ENCODE measurements around the gene TMED8.
"Not testable (repeated sequence)": the region's sequence is repeated elsewhere in the genome, so short reads cannot be mapped to it uniquely, and the experiment has no call there.

The TMED8 gene, protein sequence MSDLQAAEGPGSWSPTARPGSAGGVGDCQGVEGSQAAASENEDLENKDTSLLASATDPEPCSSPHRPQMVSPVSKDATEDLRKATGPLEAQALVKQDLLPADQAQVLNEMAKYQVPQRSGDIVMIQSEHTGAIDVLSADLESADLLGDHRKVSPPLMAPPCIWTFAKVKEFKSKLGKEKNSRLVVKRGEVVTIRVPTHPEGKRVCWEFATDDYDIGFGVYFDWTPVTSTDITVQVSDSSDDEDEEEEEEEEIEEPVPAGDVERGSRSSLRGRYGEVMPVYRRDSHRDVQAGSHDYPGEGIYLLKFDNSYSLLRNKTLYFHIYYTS

GRCh38 chr14:77376771-77377501, at the start of gene TMED8, which contains the start of gene SAMD15:
TSS of gene TMED8 (minus strand) at chr14:77377094. CDS start at chr14:77377053, 41 bp downstream.
TSS of gene SAMD15 (plus strand) at chr14:77377379. CDS start at chr14:77377419, 40 bp downstream.
- peak; percentile 92 for DNase-seq

GRCh38 chr14:77426396-77426795, 49.5 kb upstream of the TMED8 start:
- DNase-seq: no peak

DNA sequence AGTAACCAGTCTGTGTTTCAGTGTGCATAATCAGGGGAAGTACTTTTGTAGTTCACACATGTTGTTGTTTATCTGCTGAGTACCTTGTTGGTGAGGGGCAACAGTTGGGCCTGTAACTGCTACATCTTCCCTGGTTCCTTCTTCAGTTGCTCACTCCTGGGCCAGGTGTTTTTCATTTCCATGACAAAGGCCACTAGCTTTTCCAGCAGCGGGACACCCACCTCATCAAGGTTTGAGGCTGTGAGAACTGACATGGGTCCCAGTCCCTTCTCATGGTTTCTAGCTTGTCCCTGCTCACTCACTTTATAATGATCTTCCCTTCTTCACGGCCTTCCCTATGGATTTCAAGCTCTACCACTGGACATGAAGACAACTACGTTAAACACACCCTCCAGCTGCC, 48.0 kb upstream of the TMED8 start:
- DNase-seq: no peak

GRCh38 chr14:77423423-77423822, 46.5 kb upstream of the TMED8 start, which contains the start of gene NOXRED1:
TSS of gene NOXRED1 (minus strand) at chr14:77423523. CDS start at chr14:77422889, 634 bp downstream.
- DNase-seq: no peak

DNA sequence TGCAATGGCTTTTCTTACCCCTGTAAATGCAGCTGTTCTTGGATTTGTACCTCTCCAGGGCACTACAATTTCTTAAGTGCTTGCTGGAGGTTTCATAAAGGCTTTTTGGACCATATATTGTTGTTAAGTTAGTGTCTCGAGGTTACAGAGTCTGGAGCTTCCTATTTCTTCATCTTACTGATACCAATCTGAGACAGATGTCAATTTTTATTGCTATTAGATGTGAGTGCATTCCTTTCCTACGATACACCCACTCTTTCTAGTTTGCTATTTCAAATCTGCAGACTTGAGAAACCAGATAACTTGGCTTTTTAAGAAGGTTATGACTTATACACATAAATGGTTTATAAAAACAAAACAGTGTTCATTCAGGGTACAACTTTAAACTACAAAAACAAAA, 44.3 kb upstream of the TMED8 start:
- no peak for DNase-seq

DNA sequence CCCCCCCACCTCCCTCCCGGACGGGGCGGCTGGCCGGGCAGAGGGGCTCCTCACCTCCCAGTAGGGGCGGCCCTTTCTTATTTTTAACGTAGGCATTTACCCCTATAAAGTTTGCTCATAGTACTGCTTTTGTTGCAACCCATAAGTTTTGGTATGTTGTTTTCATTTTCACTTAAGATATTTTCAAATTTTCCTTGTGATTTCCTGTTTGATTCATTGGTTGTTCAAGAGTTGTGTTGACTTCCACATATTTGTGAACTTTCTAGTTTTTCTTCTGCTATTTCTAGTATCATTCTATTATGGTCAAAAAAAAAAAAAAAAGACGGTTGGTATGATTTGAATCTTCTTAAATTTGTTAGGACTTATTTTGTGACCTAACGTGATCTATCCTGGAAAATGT, 39.9 kb upstream of the TMED8 start:
- no peak for DNase-seq

GRCh38 chr14:77416098-77416497, 39.2 kb upstream of the TMED8 start:
- DNase-seq: not testable (repeated sequence)

DNA sequence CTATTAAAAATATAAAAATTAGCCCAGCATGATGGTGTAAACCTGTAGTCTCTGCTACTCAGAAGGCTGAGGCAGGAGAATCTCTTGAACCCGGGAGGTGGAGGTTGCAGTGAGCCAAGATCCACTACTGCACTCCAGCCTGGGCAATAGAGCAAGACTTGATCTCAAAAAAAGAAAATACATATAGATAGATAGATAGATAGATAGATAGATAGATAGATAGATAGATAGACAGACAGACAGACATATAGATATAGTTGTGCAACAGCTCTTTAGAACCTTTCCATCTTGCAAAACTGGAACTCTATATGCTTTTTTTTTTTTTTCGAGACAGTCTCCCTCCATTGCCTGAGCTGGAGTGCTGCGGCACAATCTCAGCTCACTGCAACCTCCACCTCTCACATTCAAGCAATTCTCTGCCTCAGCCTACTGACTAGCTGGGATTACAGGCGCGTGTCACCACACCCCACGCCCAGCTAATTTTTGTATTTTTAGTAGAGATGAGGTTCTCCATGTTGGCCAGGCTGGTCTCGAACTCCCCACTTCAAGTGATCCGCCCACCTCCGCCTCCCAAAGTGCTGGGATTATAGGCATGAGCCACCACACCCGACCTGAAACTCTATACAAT, 38.6 kb upstream of the TMED8 start:
- not testable (repeated sequence) for DNase-seq

- peak; percentile 56 for DNase-seq
Measured at GRCh38 chr14:77409131-77409533, 32.2 kb upstream of the TMED8 start.

DNA sequence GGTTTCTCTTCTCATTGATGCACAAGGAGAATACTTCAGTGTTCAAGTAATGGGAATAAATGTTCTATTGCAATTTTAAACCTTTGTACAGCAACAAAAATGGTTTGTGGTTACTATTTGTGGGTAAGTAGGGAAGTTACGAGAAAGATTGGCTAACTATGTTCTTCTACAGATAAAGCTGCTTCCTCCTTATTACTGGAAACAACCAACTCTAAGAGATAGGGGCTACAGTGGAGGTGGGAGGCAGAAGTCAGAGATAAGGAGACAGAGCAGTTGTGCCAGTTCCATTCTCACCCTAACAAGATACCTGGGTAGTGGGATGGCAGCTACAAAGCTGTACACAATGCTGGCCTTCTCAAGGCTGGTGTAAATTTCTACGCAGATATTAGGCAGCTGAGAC, 30.3 kb upstream of the TMED8 start:
- DNase-seq: no peak

DNA sequence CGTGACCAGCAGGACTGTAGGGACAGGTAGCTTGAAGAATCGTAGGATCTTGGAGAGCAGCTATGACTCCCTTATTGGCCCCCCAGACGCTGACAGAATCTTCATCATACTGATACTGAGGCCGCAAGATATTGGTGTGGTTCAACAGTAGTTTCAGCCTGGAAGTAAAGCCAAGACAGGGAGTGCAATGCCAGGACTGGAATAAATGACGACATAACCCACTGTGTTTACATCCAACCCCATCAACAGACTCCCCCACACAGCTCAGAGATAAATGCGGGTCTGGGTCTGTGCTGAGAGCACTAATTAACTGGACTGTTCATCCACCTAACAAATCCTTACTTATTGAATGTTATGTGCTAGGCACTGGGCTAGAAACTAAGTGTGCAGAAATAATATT, 29.8 kb upstream of the TMED8 start:
- no peak for DNase-seq

DNA sequence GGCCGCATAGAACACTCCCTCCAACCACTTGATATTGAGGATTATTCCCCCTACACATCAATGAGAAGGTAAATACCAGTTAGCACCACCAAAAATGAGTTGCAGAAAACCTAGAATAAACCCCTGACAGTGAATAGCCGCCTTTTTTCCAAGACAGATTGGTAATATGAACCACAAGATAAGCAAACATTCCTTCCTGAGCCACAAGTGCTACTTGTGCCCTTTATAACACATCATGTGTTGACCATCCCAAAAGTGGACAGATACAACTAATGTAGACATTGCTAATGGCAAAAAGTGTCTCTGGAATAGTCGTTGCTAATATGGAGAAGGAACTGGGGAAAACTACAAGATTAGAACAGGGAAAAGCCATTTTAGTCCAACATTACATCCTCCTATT, 29.2 kb upstream of the TMED8 start:
- DNase-seq: no peak

- peak; percentile 12 for DNase-seq
Measured at GRCh38 chr14:77403768-77404167, 26.9 kb upstream of the TMED8 start.

DNA sequence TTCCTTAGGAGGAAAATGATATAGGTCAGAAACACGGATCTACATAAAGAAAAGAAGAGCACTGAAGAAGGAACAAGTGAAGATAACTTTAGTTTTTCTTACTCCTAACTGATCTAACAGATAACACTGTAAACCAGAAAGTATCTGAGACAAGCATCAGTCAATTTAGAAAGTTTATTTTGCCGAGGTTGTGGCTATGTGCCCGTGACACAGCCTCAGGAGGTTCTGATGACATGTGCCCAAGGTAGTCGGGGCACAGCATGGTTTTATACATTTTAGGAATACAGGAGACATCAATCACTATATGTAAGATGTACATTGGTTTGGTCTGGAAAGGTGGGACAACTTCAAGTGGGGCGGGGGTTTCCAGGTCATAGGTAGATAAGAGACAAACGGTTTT, 23.3 kb upstream of the TMED8 start:
- DNase-seq: no peak

DNA sequence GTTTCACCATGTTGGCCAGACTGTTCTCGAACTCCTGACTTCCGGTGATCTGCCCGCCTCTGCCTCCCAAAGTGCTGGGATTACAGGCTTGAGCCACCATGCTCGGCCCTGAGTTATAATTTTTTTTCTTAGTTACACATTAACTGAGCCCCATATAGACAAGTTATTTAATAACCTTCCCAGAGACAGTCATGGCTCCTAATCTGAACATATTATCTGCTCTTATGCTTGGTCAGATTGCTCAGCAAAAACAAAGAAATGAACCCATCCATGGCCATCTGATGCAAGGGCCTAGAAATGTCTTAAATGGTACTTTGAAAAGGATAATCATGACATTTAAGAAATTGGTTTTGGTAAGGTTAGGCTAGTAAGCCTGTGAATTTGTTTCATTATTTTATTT, 13.3 kb upstream of the TMED8 start:
- no peak for DNase-seq

GRCh38 chr14:77378701-77379100, 1.8 kb upstream of the TMED8 start:
- no peak for DNase-seq

GRCh38 chr14:77377502-77377844, 579 bp upstream of the TMED8 start:
- DNase-seq: no peak

DNA sequence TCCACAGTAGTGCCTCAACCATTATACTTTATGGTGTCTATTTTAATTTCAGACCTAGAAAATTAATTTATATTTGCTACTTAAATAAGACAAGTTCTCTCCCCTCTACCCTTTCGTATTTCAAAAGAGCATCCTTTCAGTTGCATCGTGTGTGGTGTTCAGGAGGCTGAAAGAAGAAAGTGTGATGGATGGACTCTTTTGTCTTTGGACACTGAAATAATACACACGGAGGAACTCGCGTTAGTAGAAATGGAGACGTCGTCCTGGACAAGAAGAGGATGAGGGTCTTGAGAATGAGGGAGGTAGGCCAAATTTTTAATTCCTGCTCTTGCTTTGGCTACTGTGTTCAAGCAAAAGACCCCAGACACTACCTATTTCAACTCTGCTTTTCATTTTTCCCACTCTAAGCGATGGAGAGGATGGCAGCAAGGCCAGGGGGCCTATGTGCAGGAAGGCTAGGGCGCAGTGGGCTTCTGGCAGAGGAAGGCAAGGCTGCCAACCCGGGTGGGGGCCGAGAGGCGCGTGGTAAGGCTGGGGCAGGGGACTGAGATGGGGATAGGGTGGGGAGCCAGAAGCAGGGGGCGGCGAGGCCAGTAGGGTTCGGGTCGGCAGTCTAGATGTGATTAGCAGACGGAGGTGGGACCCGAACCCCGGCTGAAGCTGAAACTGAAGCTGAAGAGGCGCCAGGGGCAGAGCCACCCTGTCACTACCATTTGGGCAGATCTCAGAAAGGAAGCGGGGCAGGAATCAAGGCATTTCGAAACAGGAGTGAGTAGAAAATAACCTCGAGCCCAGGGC, 722 bp downstream of the TMED8 start:
- peak; percentile 68 for DNase-seq

DNA sequence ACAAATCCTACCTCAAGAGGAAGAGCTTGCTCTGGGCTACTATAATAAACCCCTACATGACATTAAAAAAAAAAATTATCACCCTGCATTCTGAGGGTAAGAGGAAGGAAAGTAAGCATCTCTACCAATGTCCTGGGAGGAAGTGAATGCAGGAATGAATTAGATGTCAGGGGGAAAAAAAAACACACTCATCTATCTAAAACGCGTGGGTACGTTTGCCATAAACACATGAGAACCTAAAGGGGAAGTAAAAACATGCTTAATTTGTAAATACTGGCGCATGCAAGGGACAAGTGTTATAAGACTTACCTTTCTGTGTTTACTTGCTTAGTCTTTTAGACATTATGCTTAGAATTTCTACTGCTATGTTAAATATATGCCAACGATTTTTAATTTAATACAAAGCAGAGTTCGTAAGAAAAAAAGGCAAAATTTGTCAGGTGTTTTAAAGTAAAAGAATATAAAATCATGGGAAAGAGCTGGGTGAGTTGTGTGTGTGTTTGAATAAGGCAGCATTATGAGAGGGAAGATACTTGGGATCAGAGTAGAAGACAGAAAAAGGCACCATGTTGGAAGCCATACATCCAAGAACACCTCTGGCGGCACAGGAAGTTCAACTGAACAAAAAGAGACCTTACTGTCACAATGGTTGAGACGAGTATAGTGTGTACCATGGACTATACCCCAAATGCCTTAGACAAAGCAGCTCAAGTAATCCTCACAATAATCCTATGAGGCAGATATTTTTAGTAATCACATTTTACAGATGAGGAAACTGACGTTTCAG, 1.5 kb downstream of the TMED8 start:
- peak; percentile 21 for DNase-seq

DNA sequence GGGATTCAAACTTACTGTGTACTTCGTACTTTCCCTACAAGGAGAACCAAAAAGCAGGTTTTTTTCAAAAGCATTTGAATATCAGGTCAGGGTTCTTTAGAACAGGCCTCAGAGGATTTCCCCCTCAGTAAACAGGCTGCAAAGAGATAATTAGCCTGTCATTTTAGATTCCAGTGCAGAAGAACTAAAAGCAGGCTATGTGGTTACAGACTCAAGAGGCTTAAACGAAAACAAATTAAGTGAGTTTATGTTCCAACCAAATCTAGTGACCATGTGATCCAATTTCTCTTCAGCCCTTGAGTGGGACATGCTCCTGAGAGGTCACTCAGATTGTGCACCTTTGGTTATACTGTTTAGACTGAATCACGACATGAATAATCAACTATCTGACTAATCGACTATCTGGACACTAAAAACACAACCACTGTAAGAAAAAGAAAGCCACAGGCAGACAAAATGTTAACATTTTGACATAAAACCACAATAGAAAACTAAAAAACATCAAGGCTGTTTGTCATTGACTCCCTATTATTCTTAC, 4.5 kb downstream of the TMED8 start:
- DNase-seq: peak; percentile 40

DNA sequence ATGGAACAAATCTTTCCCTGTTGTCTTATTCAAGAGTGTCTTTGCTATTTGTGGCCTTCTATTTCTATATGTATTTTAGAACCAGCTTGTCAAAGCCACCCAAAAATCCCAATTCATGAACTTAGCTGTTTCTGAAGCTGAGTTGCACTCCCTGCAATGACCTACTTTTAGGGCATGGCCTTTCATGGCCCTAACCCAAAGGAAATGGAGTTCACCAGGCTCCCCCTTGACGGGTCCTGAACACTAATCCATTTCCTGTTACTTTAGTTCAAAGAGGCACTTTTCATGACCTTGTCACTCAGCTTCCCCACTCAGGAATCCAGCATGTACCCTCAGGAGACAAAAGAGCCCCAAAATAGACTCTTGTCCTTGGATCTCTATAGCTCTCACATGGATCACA, 7.6 kb downstream of the TMED8 start:
- DNase-seq: no peak

GRCh38 chr14:77364146-77364545, 12.7 kb downstream of the TMED8 start:
- no peak for DNase-seq
